Inflammatory macrophage treated with lipopolysaccharide for 4 hours (primary cell): Measurements from ENCODE around the gene F8.

ENCODE experiments used
- DNase-seq: peaks from one replicate; pipeline ENCODE4 v3.0.0-alpha.2; 2020

The F8 gene

GRCh38 chrX:155022585-155022984, at the start of gene F8:
F8 (minus strand) TSS chrX:155022723; CDS start chrX:155022552, 171 bp downstream.
- no peak for DNase-seq

- peak; percentile 35 for DNase-seq
Measured at GRCh38 chrX:155071694-155072280, 49.3 kb upstream of the F8 start.

- DNase-seq = peak; percentile 79
Measured at GRCh38 chrX:155070975-155071693, 48.6 kb upstream of the F8 start, which contains the start of the genes BRCC3, CMC4 and MTCP1. BRCC3 (plus strand) TSS chrX:155071508; CDS start chrX:155071528, 20 bp downstream. CMC4 (minus strand) TSS chrX:155071136; CDS start chrX:155064023, 7,113 bp downstream. MTCP1 (minus strand) TSS chrX:155071136; CDS start chrX:155066010, 5,126 bp downstream.

- no peak for DNase-seq
Measured at GRCh38 chrX:155070663-155070974, 48.1 kb upstream of the F8 start.

- no peak for DNase-seq
Measured at GRCh38 chrX:155070038-155070437, 47.5 kb upstream of the F8 start.

- no peak for DNase-seq
Measured at GRCh38 chrX:155069414-155069813, 46.9 kb upstream of the F8 start.

GRCh38 chrX:155068165-155068564, 45.6 kb upstream of the F8 start:
- peak; percentile 55 for DNase-seq

GRCh38 chrX:155065035-155065734, 42.7 kb upstream of the F8 start:
- peak; percentile 49 for DNase-seq

GRCh38 chrX:155061760-155062159, 39.2 kb upstream of the F8 start:
- DNase-seq = no peak

GRCh38 chrX:155056877-155057792, 34.6 kb upstream of the F8 start:
- peak; percentile 44 for DNase-seq

- no peak for DNase-seq
Measured at GRCh38 chrX:155056471-155056870, 33.9 kb upstream of the F8 start.

- DNase-seq = no peak
Measured at GRCh38 chrX:155055494-155055893, 33.0 kb upstream of the F8 start.

- no peak for DNase-seq
Measured at GRCh38 chrX:155054255-155054654, 31.7 kb upstream of the F8 start.

GRCh38 chrX:155053656-155054055, 31.1 kb upstream of the F8 start:
- no peak for DNase-seq

GRCh38 chrX:155052738-155053498, 30.4 kb upstream of the F8 start:
- DNase-seq = no peak

- peak; percentile 56 for DNase-seq
Measured at GRCh38 chrX:155048977-155049619, 26.6 kb upstream of the F8 start.

GRCh38 chrX:155046811-155047528, 24.4 kb upstream of the F8 start:
- peak; percentile 41 for DNase-seq

GRCh38 chrX:155046129-155046810, 23.7 kb upstream of the F8 start:
- DNase-seq = no peak

GRCh38 chrX:155035688-155036087, 13.2 kb upstream of the F8 start:
- DNase-seq = no peak

- DNase-seq = no peak
Measured at GRCh38 chrX:155031657-155032056, 9.1 kb upstream of the F8 start.
